SHP77 treated with DMSO at 0.1 percent for 48 hours (cell line): ENCODE data around the gene DPYD.

Experiments used
- DNase-seq: peaks from one replicate; lab custom pipeline; 2025; lab: John Stamatoyannopoulos, UW

DPYD gene

DNA sequence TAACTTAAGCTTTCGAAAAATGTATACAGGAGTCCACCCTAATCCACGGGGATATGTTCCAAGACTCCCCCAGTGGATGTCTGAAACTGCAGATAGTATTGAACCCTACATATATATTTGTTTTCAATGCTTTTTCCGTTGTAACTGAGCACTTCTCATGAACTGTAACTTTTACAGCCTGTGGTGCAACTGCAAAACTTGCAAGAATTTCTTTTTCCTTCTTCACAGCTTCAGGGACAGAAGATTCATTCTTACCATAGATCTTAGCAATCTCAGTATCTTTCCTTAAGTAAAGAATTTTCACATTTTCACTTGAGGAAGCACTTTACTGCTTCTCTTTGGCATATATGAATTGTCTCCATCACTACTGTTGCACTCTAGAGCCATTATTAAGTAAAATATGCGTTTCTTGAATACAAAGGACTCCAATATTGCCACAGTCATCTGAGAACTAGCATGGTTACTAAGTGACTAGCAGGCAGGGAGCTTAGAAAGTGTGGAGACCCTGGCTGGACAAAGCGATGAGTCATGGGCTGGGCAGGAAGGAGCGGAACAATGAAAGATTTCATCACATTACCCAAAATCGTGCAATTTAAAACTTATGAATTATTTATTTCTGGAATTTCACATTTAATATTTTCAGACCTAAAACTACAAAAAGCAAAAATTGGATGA is 14.1 kb downstream of the DPYD start:
- no peak for DNase-seq

- no peak for DNase-seq
Measured at GRCh38 chr1:97905141-97905940, 15.5 kb downstream of the DPYD start.

GRCh38 chr1:97904534-97904933 is 16.3 kb downstream of the DPYD start:
- DNase-seq = no peak

- no peak for DNase-seq
Measured at GRCh38 chr1:97903626-97904025, 17.2 kb downstream of the DPYD start.

DNA sequence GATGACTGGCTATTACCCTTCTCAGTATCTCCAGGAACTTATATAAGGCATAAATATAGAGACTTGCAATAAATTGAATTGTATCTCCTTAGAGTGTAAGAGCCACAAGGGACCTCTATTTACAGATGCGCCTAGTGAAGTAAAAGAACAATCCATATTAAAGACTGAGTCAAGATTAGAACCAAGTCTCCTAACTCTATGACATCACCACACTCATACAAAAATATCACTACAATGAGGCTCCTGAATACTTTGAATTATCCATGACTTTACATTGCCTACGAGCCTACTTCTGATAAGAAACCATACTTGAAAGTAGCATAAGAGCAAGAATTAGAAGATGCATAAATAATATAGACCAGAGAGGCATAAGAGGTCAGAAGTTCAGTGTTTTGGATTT is 18.8 kb downstream of the DPYD start:
- DNase-seq = no peak

DNA sequence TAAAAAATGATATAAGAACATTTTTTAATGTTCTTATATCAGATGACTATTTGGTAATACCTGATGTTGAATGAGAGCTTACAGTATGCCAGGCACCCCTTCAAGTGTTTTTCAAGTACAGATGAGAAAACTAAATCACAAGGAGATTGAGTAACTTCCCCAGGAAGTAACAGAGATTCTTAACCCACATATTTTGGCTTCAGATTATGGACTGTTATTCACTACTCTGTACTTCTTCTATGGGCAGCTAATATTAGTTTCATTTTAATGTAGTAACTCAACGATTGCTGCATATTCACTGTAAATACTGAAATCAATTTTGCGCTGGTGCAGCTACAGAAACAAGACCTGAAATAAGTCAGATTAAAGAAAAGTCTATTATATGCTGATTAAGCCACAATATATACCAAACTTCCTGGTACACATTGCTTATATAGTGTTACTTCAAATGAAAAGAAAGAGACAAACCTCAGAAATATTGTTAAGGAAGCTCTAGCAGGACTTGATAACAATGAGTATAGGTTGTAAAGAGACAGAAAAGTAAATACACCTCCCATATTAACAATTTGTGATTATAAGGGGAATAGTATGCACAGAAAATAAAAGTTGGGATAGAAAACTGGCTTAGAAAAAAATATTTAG is 19.7 kb downstream of the DPYD start:
- DNase-seq = no peak

GRCh38 chr1:97898948-97899347 is 21.9 kb downstream of the DPYD start:
- no peak for DNase-seq

DNA sequence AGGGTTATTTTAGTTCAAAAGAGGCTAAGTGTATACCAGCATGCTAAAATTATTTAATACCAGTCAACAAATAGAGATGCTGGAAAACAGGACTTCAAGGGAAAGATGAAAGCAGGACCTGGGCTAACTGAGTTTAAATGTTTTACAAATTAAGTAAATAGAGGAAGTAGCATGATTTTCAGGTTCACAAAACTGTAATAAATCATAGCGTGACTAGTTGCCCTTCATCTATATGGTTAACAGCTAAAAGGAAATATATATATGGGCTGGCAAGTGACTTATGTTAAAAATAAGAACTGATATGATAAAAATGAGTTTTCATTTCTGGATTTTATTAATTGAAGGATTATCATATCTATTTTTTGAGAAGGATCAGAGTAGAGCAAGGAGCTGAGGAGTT is 25.6 kb downstream of the DPYD start:
- no peak for DNase-seq

- DNase-seq = no peak
Measured at GRCh38 chr1:97893844-97894243, 27.0 kb downstream of the DPYD start.

- DNase-seq = no peak
Measured at GRCh38 chr1:97886199-97886598, 34.6 kb downstream of the DPYD start.

- no peak for DNase-seq
Measured at GRCh38 chr1:97883823-97884222, 37.0 kb downstream of the DPYD start.

DNA sequence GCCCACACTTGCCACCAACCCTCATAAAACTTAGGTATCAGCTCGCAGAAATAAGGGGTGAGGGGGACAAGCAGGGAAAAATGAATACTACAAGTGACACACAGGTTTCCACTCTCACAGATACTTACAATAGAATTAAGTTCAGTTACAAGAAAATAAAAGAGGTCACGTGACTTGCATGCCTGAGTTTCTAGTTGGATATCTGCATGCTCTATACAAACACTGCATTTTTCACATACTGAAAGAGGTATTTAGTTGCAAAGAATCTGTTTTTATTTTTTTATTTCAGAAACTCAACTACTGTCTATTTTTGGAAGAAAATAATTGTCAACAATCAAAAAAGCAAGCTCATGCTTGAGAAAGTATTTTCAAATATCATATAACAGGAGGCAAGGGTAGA is 43.5 kb downstream of the DPYD start:
- no peak for DNase-seq

DNA sequence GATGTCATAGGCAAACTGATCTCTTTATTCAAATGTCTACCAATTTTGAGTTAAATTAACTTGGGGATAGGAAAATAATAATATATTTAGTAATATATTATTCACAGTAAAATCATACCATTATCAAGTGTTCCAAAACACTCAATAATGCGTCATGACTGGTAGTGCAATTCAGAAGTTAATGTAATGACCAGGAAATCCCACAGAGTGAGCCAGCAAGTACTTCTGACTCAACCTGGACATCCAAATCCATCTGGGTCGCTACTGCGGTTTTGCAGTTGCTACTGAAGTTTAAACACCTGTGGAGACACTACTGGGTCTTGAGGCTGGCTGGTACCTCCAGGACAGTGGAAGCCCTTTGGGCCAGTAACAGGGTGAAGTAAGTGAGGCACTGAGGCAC is 44.8 kb downstream of the DPYD start:
- DNase-seq = no peak

GRCh38 chr1:97870589-97870988 is 50.2 kb downstream of the DPYD start:
- DNase-seq = no peak

DNA sequence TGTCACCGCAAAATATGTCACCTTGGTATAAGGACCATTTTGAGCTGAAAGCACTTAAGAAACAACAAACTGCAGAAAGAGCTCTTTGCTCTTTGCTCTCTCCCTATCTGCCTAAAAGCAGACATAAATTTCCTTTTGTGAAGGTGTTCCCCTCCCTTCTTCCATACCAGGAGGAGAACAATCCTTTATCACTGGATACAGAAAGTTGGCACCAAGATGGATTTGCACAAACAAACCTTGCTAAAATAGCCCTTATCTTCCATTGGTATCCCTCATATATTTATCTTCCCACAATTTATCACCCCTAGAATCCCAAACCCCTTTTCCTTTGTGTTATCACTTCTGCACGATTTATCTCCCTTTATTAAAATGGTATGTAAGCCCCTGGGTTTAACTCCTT is 51.4 kb downstream of the DPYD start:
- DNase-seq = no peak

- no peak for DNase-seq
Measured at GRCh38 chr1:97867127-97867526, 53.7 kb downstream of the DPYD start.

DNA sequence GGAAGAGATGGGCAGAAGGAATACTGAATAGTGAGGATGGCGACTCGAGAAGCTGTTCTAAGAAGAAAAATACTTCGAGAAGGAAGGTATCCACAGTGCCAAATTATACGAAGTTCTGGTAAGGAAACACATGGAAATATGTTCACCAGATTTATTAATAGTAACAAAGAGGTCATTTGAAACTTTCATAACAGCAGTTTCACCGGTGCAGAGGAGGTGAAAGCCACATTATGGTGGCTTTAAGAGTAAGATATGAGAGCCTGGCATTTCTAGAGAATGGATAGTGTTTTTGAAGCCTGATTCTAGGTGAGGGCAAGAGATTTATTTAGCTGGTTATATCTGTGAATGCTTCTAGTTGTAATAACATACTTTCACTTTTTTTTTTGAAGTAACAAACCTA is 56.2 kb downstream of the DPYD start:
- DNase-seq = no peak

DNA sequence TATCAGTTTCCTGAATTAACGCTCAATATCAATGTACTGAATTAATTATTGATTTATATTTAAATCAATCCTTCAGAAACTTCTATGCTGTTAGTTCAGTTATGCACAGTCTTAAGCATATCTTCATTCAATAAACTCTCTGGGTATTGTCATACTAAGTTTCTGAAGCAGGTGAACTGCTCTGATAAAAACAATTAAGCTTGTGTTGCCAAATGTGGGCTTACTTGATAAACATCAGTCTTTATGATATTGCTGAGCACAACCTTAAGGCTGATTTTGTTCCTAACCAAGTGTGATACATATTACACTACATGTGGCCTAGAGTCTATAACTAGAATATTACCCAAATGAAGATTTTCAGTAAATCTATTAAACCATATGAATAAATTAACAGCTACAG is 67.6 kb downstream of the DPYD start:
- no peak for DNase-seq

DNA sequence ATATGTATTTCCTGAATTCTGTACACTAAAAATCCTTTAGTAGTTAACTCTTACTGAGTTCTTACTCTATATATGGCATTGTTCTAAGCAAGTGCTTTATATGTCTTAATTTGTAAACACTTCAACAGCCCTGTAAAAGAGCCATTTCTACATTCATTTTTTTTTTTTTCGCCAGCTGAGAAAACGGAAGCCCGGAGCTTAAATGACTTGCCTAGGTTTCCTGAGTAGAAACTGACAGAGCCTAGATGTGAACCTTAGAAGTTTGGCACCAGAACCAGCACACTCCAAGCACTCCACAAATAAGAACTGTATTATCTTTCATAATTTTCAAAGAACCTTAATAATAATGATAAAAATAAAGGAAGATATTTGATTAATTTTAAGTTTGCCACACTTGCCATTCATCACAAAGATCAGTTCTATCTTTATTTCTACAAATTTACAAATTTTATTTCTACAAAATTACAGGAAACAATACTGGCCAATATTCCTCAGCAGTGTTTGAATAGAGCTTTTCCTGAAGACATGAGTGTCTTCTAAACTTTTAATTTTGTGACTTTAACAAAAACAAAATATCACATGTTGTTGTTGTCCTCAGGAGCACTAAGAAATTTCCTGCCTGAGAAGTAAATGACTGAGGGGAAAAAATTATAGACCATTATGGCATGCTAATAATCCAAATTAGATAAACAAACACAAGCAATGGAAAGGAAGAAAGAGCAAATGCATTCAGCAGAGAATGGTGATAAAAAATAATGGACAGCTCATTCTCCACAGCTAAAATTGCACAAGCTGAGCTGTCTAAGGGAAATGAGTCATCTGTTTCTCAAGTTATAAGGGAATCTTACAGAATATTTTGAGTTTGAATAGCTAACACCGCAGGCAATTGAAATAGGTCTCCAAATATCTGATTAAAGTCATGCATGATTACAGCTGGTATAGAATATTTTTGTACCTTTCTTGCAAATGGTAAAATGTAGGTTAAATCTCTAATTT is 71.2 kb downstream of the DPYD start:
- DNase-seq = no peak

DNA sequence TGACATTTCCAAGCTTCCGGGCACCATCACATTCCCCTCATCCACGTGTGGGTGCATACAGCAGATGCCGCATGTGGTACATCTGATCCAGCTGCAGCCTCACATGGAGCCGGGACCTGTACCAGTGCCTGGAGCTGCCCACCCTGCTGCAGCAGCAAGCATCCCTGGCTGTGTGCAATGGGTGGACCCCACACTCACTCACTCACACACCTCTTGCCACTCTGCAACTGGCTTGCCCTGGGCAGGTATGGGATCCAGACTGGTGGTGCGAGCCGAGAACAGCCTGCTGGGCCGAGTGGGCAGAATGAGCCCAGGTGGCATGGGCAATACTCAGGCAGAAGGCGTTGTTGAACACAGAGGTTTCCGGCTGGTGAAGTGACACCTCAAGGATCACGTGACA is 75.0 kb downstream of the DPYD start:
- no peak for DNase-seq

- DNase-seq = no peak
Measured at GRCh38 chr1:97844552-97845089, 76.2 kb downstream of the DPYD start.

DNA sequence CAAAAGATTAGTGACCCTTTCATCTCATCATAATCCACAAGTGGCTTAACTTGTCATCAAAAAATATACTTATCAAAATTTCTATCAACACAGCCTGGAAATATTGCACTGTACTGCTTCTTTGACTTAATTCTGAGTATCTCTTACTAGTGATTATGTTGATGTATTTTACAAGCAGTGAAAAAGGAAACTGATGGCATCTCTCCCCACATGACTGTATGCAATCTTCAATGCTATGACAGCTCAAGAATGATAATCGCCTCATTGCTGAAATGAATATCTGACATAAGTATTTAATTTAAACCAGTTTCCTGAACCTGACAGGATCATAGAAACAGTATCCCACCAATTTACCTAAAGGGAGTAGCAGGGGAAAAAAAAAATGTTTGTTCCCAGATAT is 79.5 kb downstream of the DPYD start:
- no peak for DNase-seq
